ENCODE results near the gene CAT. TPM values are rescaled to one million over a fixed set of nuclear protein-coding genes. Genes with fewer than 3 reads are reported as not detected.

CAT gene
- total RNA-seq, 1 donor from 2014 or later = 135 TPM

DNA sequence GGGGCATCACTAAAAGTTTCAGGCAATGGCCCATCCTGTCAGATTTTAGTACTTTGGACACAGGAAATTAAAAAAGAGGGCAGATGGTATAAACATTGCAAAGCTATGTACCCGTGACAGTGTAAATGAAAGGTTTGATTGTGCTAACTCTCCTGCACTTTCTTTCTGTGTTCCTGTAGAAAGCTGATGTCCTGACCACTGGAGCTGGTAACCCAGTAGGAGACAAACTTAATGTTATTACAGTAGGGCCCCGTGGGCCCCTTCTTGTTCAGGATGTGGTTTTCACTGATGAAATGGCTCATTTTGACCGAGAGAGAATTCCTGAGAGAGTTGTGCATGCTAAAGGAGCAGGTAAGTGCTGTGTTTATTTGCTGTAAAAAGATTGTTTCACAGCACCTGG lies 10.3 kb downstream of the CAT start:
- intact Hi-C loops (cut with DNase I) = no loop called here
- no peak for DNase-seq
- ATAC-seq (ENCODE audit: poor library complexity) = no peak

DNA sequence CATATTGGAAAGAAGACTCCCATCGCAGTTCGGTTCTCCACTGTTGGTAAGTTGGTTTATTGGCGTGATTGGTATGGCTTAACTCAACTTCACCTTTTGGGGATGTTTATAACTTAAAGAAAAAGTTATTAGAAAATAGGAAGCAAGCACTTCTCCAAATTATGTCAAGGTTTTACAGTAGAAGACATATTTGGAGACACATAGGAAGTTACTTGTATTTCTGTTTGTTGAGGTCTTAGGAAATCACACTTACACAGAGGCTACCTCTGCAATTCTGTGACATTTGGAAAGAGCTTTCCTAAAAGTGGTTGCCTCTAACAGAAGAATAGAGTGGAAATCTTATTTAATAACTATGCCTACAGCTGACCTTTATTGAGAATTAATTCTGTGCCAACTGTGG lies 12.3 kb downstream of the CAT start:
- DNase-seq (no peak), ATAC-seq (ENCODE audit: poor library complexity) (no peak)
- intact Hi-C loops (cut with DNase I) = no loop called here

DNA sequence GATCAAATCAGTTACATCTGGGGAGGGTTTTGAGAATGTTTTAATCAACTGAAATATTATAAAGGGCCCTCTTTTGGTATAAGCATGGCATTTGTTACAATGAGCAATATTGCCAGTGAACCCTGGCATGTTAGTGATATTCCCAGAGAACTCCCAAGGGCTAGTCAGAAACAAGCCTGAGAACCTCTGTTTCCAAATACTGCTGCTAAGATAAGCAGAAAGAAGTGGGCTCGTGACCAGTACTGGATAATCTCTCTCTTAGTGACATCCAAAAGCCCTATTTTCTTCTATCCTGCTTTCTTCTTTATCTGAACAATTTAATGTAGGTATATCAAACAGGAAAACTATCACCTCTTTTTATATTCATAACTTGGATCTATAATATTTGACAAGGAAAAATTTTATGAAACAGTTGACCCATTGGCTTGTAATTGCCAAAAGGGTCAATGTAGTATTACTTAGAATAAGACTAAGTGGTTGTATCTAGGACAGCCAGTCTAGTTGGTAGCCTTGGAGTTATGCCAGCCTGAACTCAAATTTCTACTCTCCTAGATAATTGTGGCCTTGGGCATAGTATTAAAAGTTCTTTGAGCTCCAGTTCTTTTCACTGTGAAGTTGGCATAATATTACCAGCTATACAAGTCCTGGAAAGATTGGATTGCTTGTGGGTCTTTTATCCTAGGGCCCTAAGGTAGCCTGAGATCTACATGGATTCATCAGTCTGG lies 15.7 kb downstream of the CAT start:
- no peak for DNase-seq
- intact Hi-C loops (cut with DNase I) = no loop called here
- ATAC-seq (ENCODE audit: poor library complexity) = peak; percentile 81

DNA sequence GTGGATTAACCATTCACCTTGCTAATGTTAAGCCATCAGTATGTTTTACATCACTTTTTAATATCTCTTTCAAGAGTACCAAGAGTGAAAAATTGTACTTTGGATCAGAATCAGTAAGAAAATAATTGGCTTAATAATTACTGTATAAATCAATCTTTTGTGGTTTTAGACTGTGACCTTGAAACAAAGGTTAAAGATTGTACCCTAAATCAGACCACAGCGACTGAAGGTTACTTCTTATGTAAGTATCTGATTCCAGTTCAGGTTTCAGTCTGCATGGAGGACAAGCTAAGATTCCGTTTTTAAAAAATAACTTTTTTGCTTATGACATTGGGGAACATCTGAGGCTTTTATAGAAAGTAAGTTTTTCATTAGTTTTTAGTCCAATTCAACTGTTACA lies 18.9 kb downstream of the CAT start:
- intact Hi-C loops (cut with DNase I) = no loop called here
- DNase-seq (no peak), ATAC-seq (ENCODE audit: poor library complexity) (no peak)

DNA sequence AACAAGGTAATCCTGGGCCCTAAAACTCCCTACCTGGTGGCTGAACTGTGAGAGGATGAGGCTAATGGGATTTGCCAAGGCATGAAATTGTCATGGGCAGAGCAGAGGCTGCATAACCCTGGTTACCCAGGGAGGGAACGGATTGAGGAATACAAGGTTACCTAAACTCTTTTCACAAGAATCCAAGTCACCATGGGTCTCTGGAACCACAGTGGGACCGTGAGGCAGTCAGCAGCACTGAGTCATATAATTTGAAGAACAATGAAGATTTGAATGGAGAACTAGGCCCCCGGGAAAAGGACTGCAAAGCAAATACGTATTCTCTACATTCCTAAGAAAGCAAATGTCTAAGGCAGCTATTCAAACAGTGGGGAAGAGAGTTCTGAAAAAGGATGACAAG lies 19.8 kb downstream of the CAT start:
- DNase-seq (no peak), ATAC-seq (ENCODE audit: poor library complexity) (no peak)
- intact Hi-C loops (cut with DNase I) = no loop called here

DNA sequence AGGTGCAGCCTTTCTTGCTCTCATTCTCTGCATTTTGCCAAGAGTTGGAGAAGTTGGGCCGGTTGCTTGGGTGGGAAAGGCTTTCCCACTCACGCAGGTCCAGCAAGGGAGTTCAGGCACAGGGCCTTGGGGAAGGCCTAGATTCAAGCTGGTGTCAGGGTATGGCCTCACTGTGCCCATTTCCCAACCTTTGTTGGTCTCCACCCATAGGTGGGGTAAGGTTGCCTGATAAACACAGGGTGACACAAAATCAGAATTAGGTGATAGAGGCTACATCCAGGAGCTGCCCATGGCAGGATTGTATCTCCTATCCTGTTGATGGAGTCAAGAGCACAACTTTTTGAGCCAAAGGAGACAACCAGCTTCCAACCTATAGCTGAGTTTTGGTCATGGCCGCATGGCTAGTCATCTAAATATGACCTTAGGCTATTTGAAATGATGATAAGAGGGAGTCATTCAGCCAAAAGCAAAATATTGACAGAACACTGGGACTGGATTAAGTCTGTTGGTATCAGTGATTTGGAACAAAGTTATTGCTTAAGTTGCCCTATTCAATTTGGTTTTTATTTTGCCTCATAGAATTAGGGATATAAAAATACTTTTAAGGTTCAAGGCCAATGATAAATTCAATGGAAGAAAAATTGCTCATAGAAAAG lies 20.9 kb downstream of the CAT start:
- intact Hi-C loops (cut with DNase I) = loop anchor here (10.0 kb wide), 1 partner anchor 365 kb away; no protein-coding TSS in a partner anchor
- ATAC-seq (ENCODE audit: poor library complexity) = no peak
- no peak for DNase-seq

DNA sequence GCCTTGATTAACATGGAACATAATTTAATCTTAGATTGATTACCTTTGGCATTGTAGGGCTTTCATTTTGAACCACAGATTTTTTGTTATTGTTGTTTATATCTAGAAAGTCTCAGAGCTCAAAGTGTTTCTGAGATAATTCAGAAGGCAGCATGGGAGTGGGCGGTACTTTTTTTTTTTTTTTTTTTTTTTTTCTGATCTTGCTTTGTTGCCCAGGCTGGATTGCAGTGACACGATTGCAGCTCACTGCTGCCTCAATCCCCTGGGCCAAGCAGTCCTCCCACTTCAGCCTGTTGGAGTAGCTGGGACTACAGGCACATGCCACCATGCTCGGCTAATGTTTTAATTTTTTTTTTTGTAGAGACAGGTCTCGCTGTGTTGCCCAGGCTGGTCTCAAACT lies 21.5 kb downstream of the CAT start:
- intact Hi-C loops (cut with DNase I) = loop anchor here (10.0 kb wide), 1 partner anchor 365 kb away; no protein-coding TSS in a partner anchor
- ATAC-seq (ENCODE audit: poor library complexity) (no peak), DNase-seq (no peak)

DNA sequence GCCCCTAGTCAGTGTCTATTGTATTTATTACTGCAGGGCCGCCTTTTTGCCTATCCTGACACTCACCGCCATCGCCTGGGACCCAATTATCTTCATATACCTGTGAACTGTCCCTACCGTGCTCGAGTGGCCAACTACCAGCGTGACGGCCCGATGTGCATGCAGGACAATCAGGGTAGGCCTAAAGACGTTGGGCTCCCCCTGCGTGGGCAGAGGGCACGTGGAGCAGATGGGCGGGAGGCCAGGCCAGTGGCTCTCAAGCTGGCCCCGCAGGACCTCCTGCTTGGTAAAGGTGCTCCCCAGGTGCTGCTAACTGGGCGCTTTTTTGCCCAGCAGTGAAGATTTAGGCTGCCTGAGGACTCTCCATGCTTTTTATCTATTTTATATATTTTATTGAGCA lies 22.5 kb downstream of the CAT start:
- intact Hi-C loops (cut with DNase I) = loop anchor here (10.0 kb wide), 1 partner anchor 366 kb away; no protein-coding TSS in a partner anchor
- ATAC-seq (ENCODE audit: poor library complexity) (no peak), DNase-seq (no peak)

DNA sequence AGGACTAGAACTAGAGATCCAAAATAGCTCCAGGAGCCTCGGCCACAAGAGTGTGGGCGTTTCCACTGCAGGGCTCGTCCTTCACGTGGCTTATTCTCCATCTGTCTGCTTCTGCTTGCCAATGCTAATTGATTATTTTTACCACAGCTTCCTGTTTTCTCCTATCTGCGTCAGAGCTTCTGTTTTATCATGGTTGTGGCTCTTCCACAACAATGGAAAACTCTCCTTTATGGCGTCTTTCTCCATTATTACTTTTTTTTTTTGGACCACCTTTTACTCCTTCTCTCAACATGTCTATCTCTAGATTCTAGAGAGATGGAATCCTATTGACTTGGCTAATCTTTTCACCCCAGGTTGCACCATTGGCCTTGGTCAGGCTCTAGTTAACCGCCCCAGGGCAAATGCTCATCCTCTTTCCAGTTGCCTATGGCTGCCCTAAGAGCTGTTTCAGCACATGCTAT lies 25.9 kb downstream of the CAT start:
- ATAC-seq (ENCODE audit: poor library complexity) (no peak), DNase-seq (no peak)
- intact Hi-C loops (cut with DNase I) = loop anchor here (10.0 kb wide), 1 partner anchor 370 kb away; no protein-coding TSS in a partner anchor

DNA sequence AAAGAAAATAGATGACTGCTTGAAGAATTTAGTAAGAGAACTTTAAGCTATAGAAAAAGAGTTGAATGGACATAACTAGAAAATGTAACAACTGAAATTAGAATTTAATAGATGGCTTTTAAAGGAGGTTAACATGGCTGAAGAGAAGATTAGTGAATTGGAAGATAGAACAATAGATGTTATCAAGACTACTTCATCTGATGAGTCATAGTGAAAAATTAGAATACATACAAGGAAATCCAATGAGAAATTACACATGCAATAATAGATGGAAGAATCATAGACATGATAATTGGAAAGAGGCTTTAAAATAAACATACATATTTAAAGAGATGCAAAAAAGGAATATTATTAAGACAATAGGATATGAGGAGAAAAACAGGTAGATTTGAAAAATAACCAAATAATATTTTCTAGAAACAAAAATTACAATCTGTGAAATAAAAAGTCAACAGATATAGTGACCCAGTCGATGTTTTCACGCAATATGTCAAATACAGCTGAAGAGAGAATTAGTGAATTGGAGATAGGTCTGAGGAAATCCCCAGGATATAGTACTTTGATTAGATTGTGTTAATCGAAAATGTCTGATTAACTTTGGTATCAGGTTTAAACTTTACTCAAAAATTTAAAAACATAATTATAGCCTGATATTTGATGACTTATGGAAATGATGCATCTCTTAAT lies 28.2 kb downstream of the CAT start:
- DNase-seq (no peak), ATAC-seq (ENCODE audit: poor library complexity) (no peak)
- intact Hi-C loops (cut with DNase I) = loop anchor here (10.0 kb wide), 1 partner anchor 372 kb away; no protein-coding TSS in a partner anchor

DNA sequence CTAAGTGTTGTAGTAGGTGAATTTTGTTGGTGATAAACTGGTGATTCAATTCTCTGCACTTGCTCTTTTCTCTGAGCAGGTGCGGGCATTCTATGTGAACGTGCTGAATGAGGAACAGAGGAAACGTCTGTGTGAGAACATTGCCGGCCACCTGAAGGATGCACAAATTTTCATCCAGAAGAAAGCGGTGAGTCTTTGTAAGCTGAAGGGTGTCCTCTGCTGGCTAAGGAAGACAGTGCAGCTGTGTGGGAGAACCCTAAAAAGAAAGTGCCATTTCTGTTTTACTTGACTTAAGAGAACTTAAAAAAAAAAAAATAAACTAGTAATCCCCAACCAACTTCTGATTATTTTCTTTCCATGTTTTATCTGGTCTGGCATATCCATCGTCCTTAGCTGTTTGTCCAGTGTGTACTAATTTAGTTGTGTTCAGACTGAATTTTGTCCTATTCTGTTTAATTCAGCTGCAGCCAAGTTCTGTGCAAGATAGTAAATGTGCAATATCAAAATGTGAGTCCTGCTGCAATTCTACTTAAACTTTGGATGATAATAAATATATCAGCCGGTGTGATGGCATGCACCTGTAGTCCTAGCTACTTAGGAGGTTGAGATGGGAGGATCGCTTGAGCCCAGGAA lies 29.6 kb downstream of the CAT start:
- intact Hi-C loops (cut with DNase I) = loop anchor here (10.0 kb wide), 1 partner anchor 374 kb away; no protein-coding TSS in a partner anchor
- no peak for ATAC-seq (ENCODE audit: poor library complexity)
- no peak for DNase-seq

DNA sequence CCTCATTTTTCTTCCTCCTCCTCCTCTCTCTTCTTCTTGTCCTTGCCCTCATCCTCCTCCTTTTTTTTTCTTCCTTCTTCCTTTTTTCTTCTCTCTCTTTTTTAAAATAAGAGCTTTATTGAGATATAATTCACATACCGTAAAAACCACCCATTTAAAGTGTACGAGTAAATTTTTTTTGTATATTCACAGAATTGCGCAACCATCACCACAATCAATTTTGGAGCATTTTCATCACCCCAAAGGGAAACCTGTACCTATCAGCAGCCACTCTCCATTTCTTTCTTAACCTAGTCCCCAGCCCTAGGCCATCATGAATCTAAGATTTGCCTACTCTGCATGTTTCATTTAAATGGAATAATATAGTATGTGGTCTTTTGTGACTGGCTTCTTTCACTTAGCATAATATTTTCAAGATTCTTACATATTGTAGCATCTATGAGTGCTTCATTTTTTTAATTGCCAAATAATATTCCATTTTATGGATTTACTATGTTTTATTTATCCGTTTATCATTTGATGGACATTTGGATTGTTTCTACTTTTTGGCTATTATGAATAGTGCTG lies 35.0 kb downstream of the CAT start:
- intact Hi-C loops (cut with DNase I) = no loop called here
- no peak for DNase-seq
- ATAC-seq (ENCODE audit: poor library complexity) = no peak

DNA sequence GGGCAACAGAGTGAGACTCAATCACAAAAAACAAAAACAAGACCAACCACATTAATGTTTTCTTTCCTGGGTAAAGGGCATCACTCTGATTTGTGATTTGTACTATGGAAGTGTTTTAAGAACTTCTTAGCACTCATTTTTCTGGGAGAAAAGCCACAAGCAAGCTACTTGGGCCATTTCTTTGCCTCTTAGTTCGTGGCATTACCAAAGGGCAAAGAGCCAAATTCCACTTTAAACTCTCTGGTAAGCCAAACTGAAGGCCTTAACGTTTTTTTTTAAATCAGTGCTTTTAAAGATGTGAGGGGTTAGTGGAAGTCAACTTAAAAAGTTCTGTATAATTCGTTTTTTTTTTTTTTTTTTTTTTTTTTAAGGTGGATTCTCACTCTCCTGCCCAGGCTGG lies 36.9 kb downstream of the CAT start:
- ATAC-seq (ENCODE audit: poor library complexity) (no peak), DNase-seq (no peak)
- intact Hi-C loops (cut with DNase I) = no loop called here

DNA sequence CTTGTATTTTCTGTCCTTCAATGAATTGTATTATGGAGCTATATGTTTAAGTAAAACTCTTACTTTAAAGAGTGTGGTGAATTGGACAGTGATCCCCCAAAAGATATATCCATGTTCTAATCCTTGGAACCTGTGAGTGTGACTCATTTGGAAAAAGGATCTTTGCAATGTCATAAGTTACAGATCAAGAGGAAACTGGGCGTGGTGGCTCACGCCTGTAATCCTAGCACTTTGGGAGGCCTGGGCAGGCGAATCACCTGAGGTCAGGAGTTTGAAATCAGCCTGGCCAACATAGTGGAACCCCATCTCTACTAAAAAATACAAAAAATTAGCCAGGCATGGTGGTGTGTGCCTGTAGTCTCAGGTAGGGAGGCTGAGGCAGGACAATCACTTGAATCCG lies 38.1 kb downstream of the CAT start:
- DNase-seq (no peak), ATAC-seq (ENCODE audit: poor library complexity) (no peak)
- intact Hi-C loops (cut with DNase I) = no loop called here

DNA sequence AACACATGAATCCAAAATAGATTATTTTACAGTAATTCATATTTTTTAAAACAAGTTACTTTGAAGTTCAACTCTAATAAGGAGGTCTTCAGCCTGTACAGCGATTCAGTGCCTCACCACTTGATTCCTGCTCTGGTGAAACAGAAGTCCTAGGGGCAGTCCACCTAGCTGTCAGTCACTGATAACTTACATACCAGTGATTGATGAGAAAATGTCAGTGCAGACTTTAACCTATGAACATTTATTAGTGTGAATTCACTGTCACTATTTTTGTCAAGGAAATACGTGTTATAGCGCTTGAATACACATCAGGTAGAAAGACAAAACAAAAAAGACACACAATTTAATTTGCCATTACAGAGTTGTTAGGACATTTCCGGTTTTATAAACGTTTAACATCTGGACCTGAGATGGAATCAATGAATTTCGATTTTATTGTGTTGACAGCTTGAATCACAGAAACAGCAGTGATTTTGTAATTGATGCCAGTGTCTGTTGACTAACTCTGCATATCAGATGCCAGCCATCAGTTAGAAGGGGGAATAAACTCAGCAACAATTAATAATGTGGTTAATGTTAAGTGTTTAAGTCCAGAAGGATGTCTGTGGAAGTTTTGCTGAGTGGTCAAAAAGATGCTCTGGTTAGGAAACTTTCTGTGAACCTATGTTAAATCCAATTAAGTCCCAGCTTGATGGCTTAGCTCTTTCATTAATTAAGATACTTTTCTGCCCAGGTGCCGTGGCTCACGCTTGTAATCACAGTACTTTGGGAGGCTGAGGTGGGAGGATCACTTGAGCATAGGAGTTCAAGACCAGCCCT lies 40.3 kb downstream of the CAT start:
- no peak for ATAC-seq (ENCODE audit: poor library complexity)
- intact Hi-C loops (cut with DNase I) = no loop called here

DNA sequence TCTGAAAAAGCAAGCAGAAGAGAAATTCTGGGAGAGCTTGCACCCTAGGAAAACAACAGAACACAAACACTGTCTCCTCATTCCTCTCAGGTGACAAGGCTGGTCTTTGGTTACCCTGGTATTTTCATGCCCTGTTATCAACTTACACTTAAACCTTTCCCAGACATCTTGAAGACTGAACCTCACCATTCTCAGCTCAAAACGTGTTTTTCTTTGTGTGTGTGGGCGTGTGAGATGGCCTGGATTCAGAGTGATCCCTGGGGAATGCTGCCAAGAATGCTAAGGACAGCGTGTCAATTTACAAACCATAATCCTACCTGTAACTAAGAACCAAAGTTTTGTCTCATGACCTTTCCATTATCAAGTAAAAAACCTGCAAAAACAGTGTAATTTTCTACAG lies 41.6 kb downstream of the CAT start:
- intact Hi-C loops (cut with DNase I) = no loop called here
- DNase-seq = no peak
- ATAC-seq (ENCODE audit: poor library complexity) = no peak

More for the DNA sequence above, 40.3 kb downstream of the CAT start:
- no peak for DNase-seq

DNA sequence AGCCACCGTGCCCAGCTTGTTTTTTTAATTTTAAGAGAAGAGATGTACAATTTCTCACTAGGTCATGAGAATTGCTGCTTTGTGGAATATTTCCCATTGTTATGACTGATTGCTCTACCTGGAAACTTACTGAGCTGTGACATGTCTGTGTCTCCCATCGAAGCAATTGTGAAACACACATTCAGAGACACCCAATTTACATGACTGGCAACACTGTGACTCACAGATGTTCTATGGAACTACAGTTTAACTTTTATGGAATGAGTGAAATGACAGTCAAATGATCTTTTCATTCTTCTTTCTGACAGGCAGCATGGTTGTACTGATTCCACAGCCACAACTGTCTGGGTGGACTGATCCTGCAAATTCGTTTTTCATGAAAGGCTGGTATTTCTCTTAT lies 42.6 kb downstream of the CAT start:
- ATAC-seq (ENCODE audit: poor library complexity) (no peak), DNase-seq (no peak)
- intact Hi-C loops (cut with DNase I) = no loop called here
